WTC11 (cell line): Measurements from ENCODE around the gene PLEKHO2. TPM values are rescaled to one million over a fixed set of nuclear protein-coding genes. Genes with fewer than 3 reads are reported as not detected.

Experiments used
- CDX4 ChIP-seq: fragments of 250-450 bp; sonication (Bioruptor Pico); IDR thresholded peaks from 2 replicates; pipeline ENCODE4 v1.9.0; 2021; ENCODE audit warnings: moderate library complexity, mild to moderate bottlenecking, inconsistent platforms, borderline replicate concordance
- JUN ChIP-seq: sonication (generic); formaldehyde crosslinking; IDR thresholded peaks from 2 replicates; pipeline ENCODE4 v1.8.0; 2023; ENCODE audit warnings: mild to moderate bottlenecking, missing genetic modification reagents
- NR1H2 ChIP-seq: sonication (generic); formaldehyde crosslinking; IDR thresholded peaks from 2 replicates; pipeline ENCODE4 v1.9.0; 2021; ENCODE audit warnings: mild to moderate bottlenecking, moderate library complexity, missing genetic modification reagents
- SP1 ChIP-seq: sonication (generic); formaldehyde crosslinking; conservative IDR thresholded peaks from 2 replicates; pipeline ENCODE4 v1.8.1; 2022; ENCODE audit warnings: missing genetic modification reagents
- ZBTB43 ChIP-seq: sonication (generic); formaldehyde crosslinking; IDR thresholded peaks from 2 replicates; pipeline ENCODE4 v1.8.1; 2023; ENCODE audit warnings: mild to moderate bottlenecking, missing genetic modification reagents
- ZNF423 ChIP-seq: fragments of 250-450 bp; sonication (Bioruptor Pico); IDR thresholded peaks from 2 replicates; pipeline ENCODE4 v2.1.2; 2022; ENCODE audit warnings: mild to moderate bottlenecking, moderate library complexity
- total RNA-seq: library from RNA; stranded (reverse); gene quantifications from 3 replicates; pipeline ENCODE4 v1.2.3, GENCODE V29; 2021
- TF ChIP-seq, protein P1 (sequence below): fragments of 250-450 bp; sonication (Bioruptor Pico); IDR thresholded peaks from 2 replicates; pipeline ENCODE4 v1.9.0; 2021; ENCODE audit warnings: mild to moderate bottlenecking, borderline replicate concordance
- TF ChIP-seq, protein P2 (sequence below): fragments of 250-450 bp; sonication (Bioruptor Pico); IDR thresholded peaks from 2 replicates; pipeline ENCODE4 v1.9.0; 2021; ENCODE audit warnings: mild to moderate bottlenecking
- TF ChIP-seq, protein P3 (sequence below): sonication (generic); formaldehyde crosslinking; IDR thresholded peaks from 2 replicates; pipeline ENCODE4 v1.8.1; 2023; ENCODE audit warnings: mild to moderate bottlenecking, moderate library complexity, missing genetic modification reagents
- TF ChIP-seq, protein P4 (sequence below): sonication (generic); formaldehyde crosslinking; IDR thresholded peaks from 2 replicates; pipeline ENCODE4 v1.8.1; 2023; ENCODE audit warnings: mild to moderate bottlenecking, missing genetic modification reagents, borderline replicate concordance

The PLEKHO2 gene
- total RNA-seq, 1 experiment from 2014 or later = 22.1 TPM

DNA sequence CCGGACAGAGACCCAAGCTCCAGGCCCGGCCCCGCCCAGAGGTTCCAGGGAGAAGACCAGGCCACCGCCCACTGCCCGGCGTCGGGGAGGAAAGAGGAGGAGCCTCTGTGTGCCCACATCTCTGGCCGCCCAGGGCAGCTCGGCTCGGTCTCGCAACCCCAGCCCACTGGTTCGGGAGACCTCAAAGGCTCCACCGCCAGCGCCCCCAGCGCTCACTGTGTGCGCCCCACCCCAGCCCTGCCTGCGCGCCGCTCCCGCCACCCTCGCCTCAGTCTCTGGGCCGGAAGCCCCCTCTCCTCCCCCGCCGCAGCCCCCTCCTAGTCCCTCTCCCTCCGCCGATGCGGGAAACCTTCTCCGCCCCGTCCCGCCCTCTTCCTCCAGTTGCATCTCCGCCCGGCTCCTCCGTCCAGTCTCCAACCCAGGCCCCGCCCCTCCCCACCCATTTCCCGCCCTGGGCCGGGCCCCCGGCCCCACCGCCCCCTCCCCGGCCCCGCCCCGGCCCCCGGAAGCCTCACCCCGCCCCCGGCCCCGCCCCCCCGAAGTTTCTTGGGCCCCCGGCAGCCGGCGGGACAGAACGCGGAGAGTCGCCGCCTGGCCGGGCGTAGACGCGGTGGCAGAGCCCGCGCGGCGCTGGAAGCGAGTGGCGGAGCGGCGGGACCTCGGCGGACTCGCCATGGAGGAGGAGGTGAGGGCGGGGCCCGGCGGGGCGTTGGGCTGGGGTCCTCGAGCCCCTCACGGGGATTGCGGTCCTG lies at the start of gene PLEKHO2 (continued):
- TF ChIP-seq, protein P1, sequence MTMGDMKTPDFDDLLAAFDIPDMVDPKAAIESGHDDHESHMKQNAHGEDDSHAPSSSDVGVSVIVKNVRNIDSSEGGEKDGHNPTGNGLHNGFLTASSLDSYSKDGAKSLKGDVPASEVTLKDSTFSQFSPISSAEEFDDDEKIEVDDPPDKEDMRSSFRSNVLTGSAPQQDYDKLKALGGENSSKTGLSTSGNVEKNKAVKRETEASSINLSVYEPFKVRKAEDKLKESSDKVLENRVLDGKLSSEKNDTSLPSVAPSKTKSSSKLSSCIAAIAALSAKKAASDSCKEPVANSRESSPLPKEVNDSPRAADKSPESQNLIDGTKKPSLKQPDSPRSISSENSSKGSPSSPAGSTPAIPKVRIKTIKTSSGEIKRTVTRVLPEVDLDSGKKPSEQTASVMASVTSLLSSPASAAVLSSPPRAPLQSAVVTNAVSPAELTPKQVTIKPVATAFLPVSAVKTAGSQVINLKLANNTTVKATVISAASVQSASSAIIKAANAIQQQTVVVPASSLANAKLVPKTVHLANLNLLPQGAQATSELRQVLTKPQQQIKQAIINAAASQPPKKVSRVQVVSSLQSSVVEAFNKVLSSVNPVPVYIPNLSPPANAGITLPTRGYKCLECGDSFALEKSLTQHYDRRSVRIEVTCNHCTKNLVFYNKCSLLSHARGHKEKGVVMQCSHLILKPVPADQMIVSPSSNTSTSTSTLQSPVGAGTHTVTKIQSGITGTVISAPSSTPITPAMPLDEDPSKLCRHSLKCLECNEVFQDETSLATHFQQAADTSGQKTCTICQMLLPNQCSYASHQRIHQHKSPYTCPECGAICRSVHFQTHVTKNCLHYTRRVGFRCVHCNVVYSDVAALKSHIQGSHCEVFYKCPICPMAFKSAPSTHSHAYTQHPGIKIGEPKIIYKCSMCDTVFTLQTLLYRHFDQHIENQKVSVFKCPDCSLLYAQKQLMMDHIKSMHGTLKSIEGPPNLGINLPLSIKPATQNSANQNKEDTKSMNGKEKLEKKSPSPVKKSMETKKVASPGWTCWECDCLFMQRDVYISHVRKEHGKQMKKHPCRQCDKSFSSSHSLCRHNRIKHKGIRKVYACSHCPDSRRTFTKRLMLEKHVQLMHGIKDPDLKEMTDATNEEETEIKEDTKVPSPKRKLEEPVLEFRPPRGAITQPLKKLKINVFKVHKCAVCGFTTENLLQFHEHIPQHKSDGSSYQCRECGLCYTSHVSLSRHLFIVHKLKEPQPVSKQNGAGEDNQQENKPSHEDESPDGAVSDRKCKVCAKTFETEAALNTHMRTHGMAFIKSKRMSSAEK (CRISPR knock-in tag) = no peak
- TF ChIP-seq SP1 (CRISPR knock-in tag) (peak; percentile 83), NR1H2 (CRISPR knock-in tag) (no peak), ZBTB43 (CRISPR knock-in tag) (no peak), ZNF423 (CRISPR knock-in tag) (no peak), CDX4 (CRISPR knock-in tag) (no peak), JUN (CRISPR knock-in tag) (no peak)
- TF ChIP-seq, protein P2, sequence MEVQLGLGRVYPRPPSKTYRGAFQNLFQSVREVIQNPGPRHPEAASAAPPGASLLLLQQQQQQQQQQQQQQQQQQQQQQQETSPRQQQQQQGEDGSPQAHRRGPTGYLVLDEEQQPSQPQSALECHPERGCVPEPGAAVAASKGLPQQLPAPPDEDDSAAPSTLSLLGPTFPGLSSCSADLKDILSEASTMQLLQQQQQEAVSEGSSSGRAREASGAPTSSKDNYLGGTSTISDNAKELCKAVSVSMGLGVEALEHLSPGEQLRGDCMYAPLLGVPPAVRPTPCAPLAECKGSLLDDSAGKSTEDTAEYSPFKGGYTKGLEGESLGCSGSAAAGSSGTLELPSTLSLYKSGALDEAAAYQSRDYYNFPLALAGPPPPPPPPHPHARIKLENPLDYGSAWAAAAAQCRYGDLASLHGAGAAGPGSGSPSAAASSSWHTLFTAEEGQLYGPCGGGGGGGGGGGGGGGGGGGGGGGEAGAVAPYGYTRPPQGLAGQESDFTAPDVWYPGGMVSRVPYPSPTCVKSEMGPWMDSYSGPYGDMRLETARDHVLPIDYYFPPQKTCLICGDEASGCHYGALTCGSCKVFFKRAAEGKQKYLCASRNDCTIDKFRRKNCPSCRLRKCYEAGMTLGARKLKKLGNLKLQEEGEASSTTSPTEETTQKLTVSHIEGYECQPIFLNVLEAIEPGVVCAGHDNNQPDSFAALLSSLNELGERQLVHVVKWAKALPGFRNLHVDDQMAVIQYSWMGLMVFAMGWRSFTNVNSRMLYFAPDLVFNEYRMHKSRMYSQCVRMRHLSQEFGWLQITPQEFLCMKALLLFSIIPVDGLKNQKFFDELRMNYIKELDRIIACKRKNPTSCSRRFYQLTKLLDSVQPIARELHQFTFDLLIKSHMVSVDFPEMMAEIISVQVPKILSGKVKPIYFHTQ (CRISPR knock-in tag) = no peak
- TF ChIP-seq, protein P3, sequence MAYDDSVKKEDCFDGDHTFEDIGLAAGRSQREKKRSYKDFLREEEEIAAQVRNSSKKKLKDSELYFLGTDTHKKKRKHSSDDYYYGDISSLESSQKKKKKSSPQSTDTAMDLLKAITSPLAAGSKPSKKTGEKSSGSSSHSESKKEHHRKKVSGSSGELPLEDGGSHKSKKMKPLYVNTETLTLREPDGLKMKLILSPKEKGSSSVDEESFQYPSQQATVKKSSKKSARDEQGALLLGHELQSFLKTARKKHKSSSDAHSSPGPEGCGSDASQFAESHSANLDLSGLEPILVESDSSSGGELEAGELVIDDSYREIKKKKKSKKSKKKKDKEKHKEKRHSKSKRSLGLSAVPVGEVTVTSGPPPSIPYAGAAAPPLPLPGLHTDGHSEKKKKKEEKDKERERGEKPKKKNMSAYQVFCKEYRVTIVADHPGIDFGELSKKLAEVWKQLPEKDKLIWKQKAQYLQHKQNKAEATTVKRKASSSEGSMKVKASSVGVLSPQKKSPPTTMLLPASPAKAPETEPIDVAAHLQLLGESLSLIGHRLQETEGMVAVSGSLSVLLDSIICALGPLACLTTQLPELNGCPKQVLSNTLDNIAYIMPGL = peak; percentile 55; the same call in 1 of the 2 replicates
- TF ChIP-seq, protein P4, sequence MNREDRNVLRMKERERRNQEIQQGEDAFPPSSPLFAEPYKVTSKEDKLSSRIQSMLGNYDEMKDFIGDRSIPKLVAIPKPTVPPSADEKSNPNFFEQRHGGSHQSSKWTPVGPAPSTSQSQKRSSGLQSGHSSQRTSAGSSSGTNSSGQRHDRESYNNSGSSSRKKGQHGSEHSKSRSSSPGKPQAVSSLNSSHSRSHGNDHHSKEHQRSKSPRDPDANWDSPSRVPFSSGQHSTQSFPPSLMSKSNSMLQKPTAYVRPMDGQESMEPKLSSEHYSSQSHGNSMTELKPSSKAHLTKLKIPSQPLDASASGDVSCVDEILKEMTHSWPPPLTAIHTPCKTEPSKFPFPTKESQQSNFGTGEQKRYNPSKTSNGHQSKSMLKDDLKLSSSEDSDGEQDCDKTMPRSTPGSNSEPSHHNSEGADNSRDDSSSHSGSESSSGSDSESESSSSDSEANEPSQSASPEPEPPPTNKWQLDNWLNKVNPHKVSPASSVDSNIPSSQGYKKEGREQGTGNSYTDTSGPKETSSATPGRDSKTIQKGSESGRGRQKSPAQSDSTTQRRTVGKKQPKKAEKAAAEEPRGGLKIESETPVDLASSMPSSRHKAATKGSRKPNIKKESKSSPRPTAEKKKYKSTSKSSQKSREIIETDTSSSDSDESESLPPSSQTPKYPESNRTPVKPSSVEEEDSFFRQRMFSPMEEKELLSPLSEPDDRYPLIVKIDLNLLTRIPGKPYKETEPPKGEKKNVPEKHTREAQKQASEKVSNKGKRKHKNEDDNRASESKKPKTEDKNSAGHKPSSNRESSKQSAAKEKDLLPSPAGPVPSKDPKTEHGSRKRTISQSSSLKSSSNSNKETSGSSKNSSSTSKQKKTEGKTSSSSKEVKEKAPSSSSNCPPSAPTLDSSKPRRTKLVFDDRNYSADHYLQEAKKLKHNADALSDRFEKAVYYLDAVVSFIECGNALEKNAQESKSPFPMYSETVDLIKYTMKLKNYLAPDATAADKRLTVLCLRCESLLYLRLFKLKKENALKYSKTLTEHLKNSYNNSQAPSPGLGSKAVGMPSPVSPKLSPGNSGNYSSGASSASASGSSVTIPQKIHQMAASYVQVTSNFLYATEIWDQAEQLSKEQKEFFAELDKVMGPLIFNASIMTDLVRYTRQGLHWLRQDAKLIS (CRISPR knock-in tag) = peak; percentile 74; the same call in 1 of the 2 replicates
